Activated naive CD4-positive, alpha-beta T cell treated with anti-CD3 and anti-CD28 coated beads, Interleukin-2, amount 50 U/mL, for 72 hours (primary cell): ENCODE data around the gene PIPOX. TPM values are rescaled to one million over a fixed set of nuclear protein-coding genes. Genes with fewer than 3 reads are reported as not detected.
A peak's percentile ranks its signal among the peaks of the same experiment; 100 is the strongest.

Experiments used
- ATAC-seq, 2 donors: fragments of 150-1000 bp; cut with Tn5 transposase; 2 replicates each; pipeline ENCODE4 v1.10.0; 2021; ENCODE audit warnings: mild to moderate bottlenecking in 2 of 2, moderate library complexity in 2 of 2
- DNase-seq, 2 donors: peaks; one replicate each; pipeline ENCODE4 v3.0.0; 2021 to 2022; ENCODE audit warnings: low spot score in 2 of 2
- H3K27ac Mint-ChIP-seq, 2 donors: one replicate each; pipeline ENCODE4 v1.8.0; 2022; ENCODE audit warnings: mild to moderate bottlenecking in 2 of 2, mixed read lengths in 2 of 2
- H3K36me3 Mint-ChIP-seq, 2 donors: one replicate each; pipeline ENCODE4 v1.8.0; 2022; ENCODE audit warnings: mixed read lengths in 2 of 2
- H3K9me3 Mint-ChIP-seq, 2 donors: one replicate each; pipeline ENCODE4 v1.8.0; 2022; ENCODE audit warnings: mixed read lengths in 2 of 2
- total RNA-seq, 2 donors: library from RNA; stranded (reverse); gene quantifications; one replicate each; pipeline ENCODE4 v1.2.3, GENCODE V29; 2022

Gene PIPOX
- total RNA-seq, 2 donors from 2014 or later: 3.0 to 8.8 TPM

- H3K27ac Mint-ChIP-seq: no peak overlapping the region
- no peaks in the 10 kb centered on the region for H3K9me3 Mint-ChIP-seq
- no peaks in the 10 kb centered on the region for H3K36me3 Mint-ChIP-seq
- no peak for DNase-seq
- peak; percentile 33 to 71 for ATAC-seq
These were observed 16.3 kb downstream of the PIPOX start for GRCh38 chr17:29059281-29059680.

GRCh38 chr17:29060475-29060874, 17.5 kb downstream of the PIPOX start:
- Mint-ChIP-seq H3K27ac (peak overlapping the region in 1 of 2 donors; percentile 34), H3K9me3 (no peaks in the 10 kb centered on the region), H3K36me3 (no peaks in the 10 kb centered on the region)
- ATAC-seq: peak in 1 of 2 donors; percentile 33
- DNase-seq: no peak

GRCh38 chr17:29061036-29061435, 18.1 kb downstream of the PIPOX start:
- H3K27ac Mint-ChIP-seq: peak overlapping the region in 1 of 2 donors; percentile 34
- ATAC-seq (no peak), DNase-seq (no peak)
- H3K36me3 Mint-ChIP-seq: no peaks in the 10 kb centered on the region
- no peaks in the 10 kb centered on the region for H3K9me3 Mint-ChIP-seq

DNA sequence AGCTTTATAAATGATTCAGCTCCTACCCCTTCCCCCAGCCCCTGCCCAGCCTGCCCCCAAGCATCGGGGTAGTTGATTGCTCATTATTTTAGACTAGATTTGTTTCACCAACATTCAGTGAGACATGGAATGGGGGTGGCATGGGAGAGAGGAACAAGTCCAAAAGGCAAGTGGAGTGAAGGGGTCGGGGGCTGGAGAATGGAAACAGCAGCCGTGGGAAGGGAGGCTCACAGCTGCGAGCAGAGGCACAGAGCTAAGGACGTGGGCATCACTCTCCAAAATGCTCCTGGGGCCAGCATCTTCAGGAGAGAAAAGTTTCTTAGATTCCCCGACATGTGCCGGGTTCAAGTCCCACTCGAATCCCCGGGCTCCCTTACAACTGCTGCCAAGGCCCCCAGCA, 19.3 kb downstream of the PIPOX start:
- no peak for DNase-seq

GRCh38 chr17:29063992-29064391, 21.1 kb downstream of the PIPOX start:
- DNase-seq (no peak), ATAC-seq (no peak)
- Mint-ChIP-seq H3K27ac (no peak overlapping the region), H3K9me3 (no peaks in the 10 kb centered on the region), H3K36me3 (no peaks in the 10 kb centered on the region)

More for the DNA sequence above, 19.3 kb downstream of the PIPOX start:
- H3K9me3 Mint-ChIP-seq: no peaks in the 10 kb centered on the region
- no peak for ATAC-seq
- no peak overlapping the region for H3K27ac Mint-ChIP-seq
- H3K36me3 Mint-ChIP-seq: no peaks in the 10 kb centered on the region

DNA sequence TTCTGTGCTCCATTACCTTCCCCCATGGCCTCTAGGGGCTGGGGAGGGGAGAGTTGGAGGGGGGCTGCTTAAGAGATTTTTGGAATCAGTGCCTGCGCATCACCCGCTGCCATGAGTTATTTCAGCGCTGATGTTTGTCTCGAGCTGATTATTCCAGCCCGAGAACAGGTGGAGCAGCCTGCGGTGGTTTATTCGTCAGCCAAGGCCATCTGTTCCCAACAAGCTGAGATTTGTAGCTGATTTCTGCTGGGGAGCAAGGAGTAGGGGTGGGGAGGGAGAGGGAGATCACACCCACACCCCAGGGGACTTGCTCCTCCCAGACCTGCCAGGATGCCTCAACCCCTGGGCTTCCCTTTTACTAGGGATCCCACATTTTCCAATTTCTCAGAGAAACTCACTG, 23.1 kb downstream of the PIPOX start:
- DNase-seq (no peak), ATAC-seq (no peak)
- H3K9me3 Mint-ChIP-seq: no peaks in the 10 kb centered on the region
- H3K36me3 Mint-ChIP-seq: no peaks in the 10 kb centered on the region
- no peak overlapping the region for H3K27ac Mint-ChIP-seq

DNA sequence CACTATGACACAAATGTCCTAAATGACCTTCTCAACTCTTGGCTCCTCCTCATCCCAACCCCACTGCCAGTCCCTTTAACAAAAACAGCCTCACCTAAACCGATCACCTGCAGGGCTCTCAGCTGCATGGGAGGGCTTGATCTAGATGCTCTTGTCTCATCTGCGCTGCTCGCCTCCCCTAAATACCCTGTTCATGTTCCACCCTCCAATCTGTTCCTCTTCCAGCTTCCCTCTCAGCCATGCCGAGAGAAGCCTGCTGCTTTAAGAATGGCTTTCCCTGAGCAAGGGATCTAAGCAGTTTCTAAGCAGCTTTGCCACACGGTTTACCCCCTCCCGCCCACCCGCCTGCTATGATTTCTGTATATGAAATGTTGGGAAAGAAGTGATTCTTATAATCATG, 23.7 kb downstream of the PIPOX start:
- H3K36me3 Mint-ChIP-seq: no peaks in the 10 kb centered on the region
- no peak for ATAC-seq
- DNase-seq: no peak
- no peaks in the 10 kb centered on the region for H3K9me3 Mint-ChIP-seq
- H3K27ac Mint-ChIP-seq: no peak overlapping the region

- ATAC-seq: no peak
- no peak for DNase-seq
- no peaks in the 10 kb centered on the region for H3K9me3 Mint-ChIP-seq
- H3K27ac Mint-ChIP-seq: no peak overlapping the region
- no peaks in the 10 kb centered on the region for H3K36me3 Mint-ChIP-seq
These were observed 25.9 kb downstream of the PIPOX start for GRCh38 chr17:29068818-29069217.

DNA sequence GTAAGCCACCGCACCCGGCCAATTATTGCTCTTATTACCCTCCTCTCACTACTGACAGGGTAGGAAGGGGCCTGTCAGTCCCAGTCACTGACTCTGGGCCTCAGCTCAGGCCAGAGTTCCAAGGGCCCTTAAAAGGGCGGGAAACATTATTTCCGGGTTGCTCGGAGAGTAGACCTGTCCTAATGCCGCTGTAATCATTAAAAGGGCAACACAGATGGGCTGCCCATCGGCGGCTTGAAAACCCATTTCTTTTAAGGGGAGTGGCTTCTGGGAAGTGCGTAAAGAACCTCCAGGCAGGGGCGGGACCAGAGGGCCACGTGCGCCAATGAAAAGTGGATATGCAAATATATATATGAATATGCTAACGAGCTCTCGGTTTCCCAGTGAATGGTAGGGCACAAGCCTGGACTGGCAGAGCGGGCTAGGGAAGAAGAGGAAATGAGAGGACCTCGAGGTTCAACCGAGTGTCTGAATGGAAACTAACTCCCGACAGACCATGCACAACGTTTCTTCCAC, 26.6 kb downstream of the PIPOX start:
- Mint-ChIP-seq H3K9me3 (no peaks in the 10 kb centered on the region), H3K36me3 (no peaks in the 10 kb centered on the region), H3K27ac (no peak overlapping the region)
- DNase-seq: no peak
- no peak for ATAC-seq

GRCh38 chr17:29070308-29070707, 27.4 kb downstream of the PIPOX start:
- Mint-ChIP-seq H3K36me3 (no peaks in the 10 kb centered on the region), H3K9me3 (no peaks in the 10 kb centered on the region), H3K27ac (peak overlapping the region in 1 of 2 donors; percentile 34)
- DNase-seq (no peak), ATAC-seq (no peak)

DNA sequence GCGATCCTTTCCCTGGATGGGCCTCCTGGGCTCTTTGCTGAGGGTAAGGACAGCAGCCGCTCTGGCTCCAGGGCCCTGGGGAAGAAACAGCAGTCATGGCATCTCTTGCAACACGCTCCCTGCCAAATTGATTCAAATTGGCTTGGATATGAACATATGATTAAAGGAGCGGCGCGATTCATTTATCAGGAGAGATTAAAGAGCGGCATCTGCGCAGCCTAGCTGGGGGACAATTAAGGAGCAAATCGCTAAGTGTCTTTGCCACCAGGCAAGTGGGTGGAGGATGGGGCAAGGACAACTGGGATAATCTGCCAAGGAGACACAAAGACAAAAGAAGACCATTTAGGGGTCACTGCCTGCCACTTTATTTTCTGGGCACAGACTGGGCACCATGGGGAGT, 27.8 kb downstream of the PIPOX start:
- ATAC-seq: no peak
- no peaks in the 10 kb centered on the region for H3K36me3 Mint-ChIP-seq
- no peak overlapping the region for H3K27ac Mint-ChIP-seq
- H3K9me3 Mint-ChIP-seq: no peaks in the 10 kb centered on the region
- DNase-seq: no peak

GRCh38 chr17:29071303-29071702, 28.4 kb downstream of the PIPOX start:
- DNase-seq (no peak), ATAC-seq (no peak)
- Mint-ChIP-seq H3K27ac (peak overlapping the region in 1 of 2 donors; percentile 48), H3K9me3 (no peaks in the 10 kb centered on the region), H3K36me3 (no peaks in the 10 kb centered on the region)

- Mint-ChIP-seq H3K9me3 (no peaks in the 10 kb centered on the region), H3K36me3 (no peaks in the 10 kb centered on the region), H3K27ac (no peak overlapping the region)
- ATAC-seq (no peak), DNase-seq (no peak)
These were observed 30.1 kb downstream of the PIPOX start for GRCh38 chr17:29073045-29073444.

DNA sequence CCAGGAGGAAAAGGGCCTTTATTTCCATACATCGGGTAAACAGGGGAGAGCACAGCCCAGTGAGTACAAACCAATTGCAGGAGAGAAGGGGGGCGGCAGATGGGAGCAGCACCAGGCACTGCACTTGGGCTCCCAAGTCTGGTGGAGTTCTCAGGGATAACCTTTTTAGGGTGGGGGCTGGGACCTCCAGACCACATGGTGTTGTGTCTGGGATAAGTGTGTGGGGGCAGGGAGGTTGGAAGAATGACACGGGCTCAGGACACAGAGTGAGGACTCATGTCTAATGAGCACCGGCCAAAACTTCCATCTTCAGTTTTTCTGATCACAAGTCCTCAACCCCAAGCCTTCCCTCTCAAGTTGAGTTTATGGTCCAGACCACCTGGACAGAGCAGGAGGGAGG, 30.6 kb downstream of the PIPOX start:
- no peak overlapping the region for H3K27ac Mint-ChIP-seq
- H3K36me3 Mint-ChIP-seq: no peaks in the 10 kb centered on the region
- ATAC-seq (no peak), DNase-seq (no peak)
- H3K9me3 Mint-ChIP-seq: no peaks in the 10 kb centered on the region

GRCh38 chr17:29074488-29074887, 31.5 kb downstream of the PIPOX start:
- ATAC-seq: no peak

DNA sequence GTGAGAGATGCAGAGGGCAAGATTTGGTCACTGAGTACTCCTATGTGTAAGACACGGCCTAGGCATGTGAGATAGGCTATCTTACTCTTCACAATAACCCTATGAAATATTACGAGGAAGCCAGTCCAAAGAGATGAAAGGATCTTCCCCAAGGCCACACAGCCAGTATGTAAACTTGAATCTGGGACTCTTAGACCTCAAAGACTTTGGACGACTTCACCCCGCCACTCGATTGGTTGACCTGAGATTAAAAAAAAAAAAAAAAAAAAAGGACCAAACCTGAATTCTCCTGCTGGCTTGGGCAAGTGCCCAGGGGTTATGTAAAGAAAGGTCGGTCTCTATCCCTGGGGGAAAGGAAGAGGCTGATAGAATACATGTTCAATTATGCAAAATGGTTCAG, 33.1 kb downstream of the PIPOX start:
- H3K36me3 Mint-ChIP-seq: no peaks in the 10 kb centered on the region
- H3K27ac Mint-ChIP-seq: peak overlapping the region; percentile 37 to 38
- DNase-seq (no peak), ATAC-seq (no peak)
- H3K9me3 Mint-ChIP-seq: no peaks in the 10 kb centered on the region

More at GRCh38 chr17:29074488-29074887, 31.5 kb downstream of the PIPOX start:
- DNase-seq: no peak
- Mint-ChIP-seq H3K36me3 (no peaks in the 10 kb centered on the region), H3K9me3 (no peaks in the 10 kb centered on the region), H3K27ac (no peak overlapping the region)

DNA sequence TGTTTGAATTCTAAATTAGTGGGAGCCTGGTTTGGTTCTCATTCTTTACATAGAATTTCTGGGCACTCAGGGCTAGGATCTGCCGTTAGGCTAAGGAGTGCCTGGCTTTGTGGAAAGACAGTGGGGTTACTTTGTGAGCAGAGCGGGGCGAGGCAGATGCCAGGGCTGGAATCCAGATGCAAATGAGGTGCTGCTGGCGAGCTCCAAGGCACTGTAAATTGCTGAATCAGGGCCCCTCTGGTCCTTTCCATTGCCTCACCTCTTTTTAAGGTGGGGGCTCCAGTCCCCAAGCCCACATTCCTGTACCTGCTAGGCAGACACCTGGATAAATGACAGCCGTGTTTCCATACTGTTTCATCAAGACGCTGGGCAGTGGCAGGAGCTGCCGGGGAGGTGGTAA, 33.8 kb downstream of the PIPOX start:
- DNase-seq: no peak
- H3K27ac Mint-ChIP-seq: peak overlapping the region; percentile 1 to 37
- ATAC-seq: no peak

GRCh38 chr17:29077320-29077719, 34.4 kb downstream of the PIPOX start:
- no peak for ATAC-seq
- no peaks in the 10 kb centered on the region for H3K36me3 Mint-ChIP-seq

More for the DNA sequence above, 33.8 kb downstream of the PIPOX start:
- Mint-ChIP-seq H3K36me3 (no peaks in the 10 kb centered on the region), H3K9me3 (no peaks in the 10 kb centered on the region)

More at GRCh38 chr17:29077320-29077719, 34.4 kb downstream of the PIPOX start:
- Mint-ChIP-seq H3K9me3 (no peaks in the 10 kb centered on the region), H3K27ac (peak overlapping the region; percentile 33 to 88)
- no peak for DNase-seq
